T-helper 17 cell (primary cell): Measurements from ENCODE around the gene PRR4. TPM values are rescaled to one million over a fixed set of nuclear protein-coding genes. Genes with fewer than 3 reads are reported as not detected.

Experiments used
- ATAC-seq: fragments of 150-1000 bp; cut with Tn5 transposase; 2 replicates; pipeline ENCODE4 v1.10.0; 2021; ENCODE audit warnings: mild to moderate bottlenecking, moderate library complexity
- DNase-seq, 3 donors: peaks; one replicate each; pipeline versions ENCODE4 v3.0.0 to v3.0.0-alpha.2; 2020 to 2021
- H3K9me3 ChIP-seq: one replicate; pipeline ENCODE4 v1.7.0; 2013; ENCODE audit warnings: low read length, mild to moderate bottlenecking; ENCODE audit not compliant: control insufficient read depth, poor library complexity, severe bottlenecking
- H3K27ac Mint-ChIP-seq: one replicate; pipeline ENCODE4 v1.8.0; 2022; ENCODE audit warnings: mild to moderate bottlenecking, moderate library complexity, mixed read lengths
- H3K27me3 Mint-ChIP-seq: one replicate; pipeline ENCODE4 v1.8.0; 2022; ENCODE audit warnings: mixed read lengths
- H3K36me3 Mint-ChIP-seq: one replicate; pipeline ENCODE4 v1.8.0; 2022; ENCODE audit warnings: low read depth, mixed read lengths
- H3K4me1 Mint-ChIP-seq: one replicate; pipeline ENCODE4 v1.8.0; 2022; ENCODE audit warnings: mild to moderate bottlenecking, mixed read lengths
- H3K4me3 Mint-ChIP-seq: one replicate; pipeline ENCODE4 v1.8.0; 2022; ENCODE audit warnings: mild to moderate bottlenecking, moderate library complexity, mixed read lengths
- total RNA-seq, 4 donors: library from RNA in 2 of 4; stranded (reverse) in 2 of 4; gene quantifications; one replicate each; pipeline ENCODE4 v1.2.3 and lab custom pipeline; 2022 to 2026

PRR4 gene
- total RNA-seq (1 to 10 TPM; 1.4 to 1.8 TPM), total RNA-seq (lab: John Stamatoyannopoulos, UW) (0 to 0.08 reads per million in 2 donors)

DNA sequence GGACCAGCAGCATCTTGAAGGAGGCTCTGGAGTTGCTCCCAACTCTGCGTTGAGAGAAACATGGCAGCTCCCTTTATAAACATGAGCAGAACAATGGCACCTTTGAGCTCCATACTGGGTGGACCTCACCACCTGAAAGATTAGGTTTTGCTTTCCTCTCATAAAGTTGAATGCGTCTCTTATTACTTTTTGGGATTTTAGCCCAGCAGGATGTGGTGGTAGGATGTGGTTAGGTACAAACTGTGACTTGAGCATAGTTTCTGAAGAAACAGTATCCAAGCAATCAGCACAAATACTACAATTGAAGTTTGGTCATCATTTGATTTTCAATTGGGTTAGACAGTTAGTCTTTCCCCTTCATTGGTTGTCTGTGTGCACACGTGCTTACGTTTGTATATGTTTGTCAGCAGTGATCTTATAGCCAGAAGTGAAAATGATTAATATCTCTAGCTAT, at the start of gene PRR4:
Gene PRR4 (minus strand): TSS at position 51 of the 454 bp plus-strand sequence. CDS start 38 bp downstream, at position 13.
- H3K9me3 ChIP-seq = no peaks in the 10 kb centered on the region
- ATAC-seq (peak; percentile 74), DNase-seq (no peak)
- Mint-ChIP-seq H3K4me1 (peaks cover 39% of the 10 kb centered on the region), H3K36me3 (peaks cover 11% of the 10 kb centered on the region), H3K27me3 (no peaks in the 10 kb centered on the region), H3K27ac (peak within 1 kb of the TSS; percentile 75), H3K4me3 (no peak within 1 kb of the TSS)

GRCh38 chr12:10896854-10897253, 47.6 kb upstream of the PRR4 start:
- peaks cover 7% of the 10 kb centered on the region for H3K36me3 Mint-ChIP-seq
- ATAC-seq (no peak), DNase-seq (no peak)
- no peaks in the 10 kb centered on the region for H3K9me3 ChIP-seq
- H3K27ac Mint-ChIP-seq = no peak overlapping the region
- H3K4me3 Mint-ChIP-seq = no peak overlapping the region
- H3K27me3 Mint-ChIP-seq = no peaks in the 10 kb centered on the region
- no peaks in the 10 kb centered on the region for H3K4me1 Mint-ChIP-seq

- Mint-ChIP-seq H3K36me3 (peaks cover 4% of the 10 kb centered on the region), H3K27ac (no peak overlapping the region), H3K27me3 (no peaks in the 10 kb centered on the region), H3K4me3 (no peak overlapping the region), H3K4me1 (peaks cover 2% of the 10 kb centered on the region)
- no peaks in the 10 kb centered on the region for H3K9me3 ChIP-seq
- DNase-seq (no peak), ATAC-seq (no peak)
These were observed 42.7 kb upstream of the PRR4 start for GRCh38 chr12:10891937-10892336.

- H3K9me3 ChIP-seq = no peaks in the 10 kb centered on the region
- ATAC-seq (no peak), DNase-seq (no peak)
- no peaks in the 10 kb centered on the region for H3K27me3 Mint-ChIP-seq
- H3K4me1 Mint-ChIP-seq = peaks cover 11% of the 10 kb centered on the region
- H3K4me3 Mint-ChIP-seq = no peak overlapping the region
- no peaks in the 10 kb centered on the region for H3K36me3 Mint-ChIP-seq
- H3K27ac Mint-ChIP-seq = no peak overlapping the region
These were observed 40.0 kb upstream of the PRR4 start for GRCh38 chr12:10889226-10889625.

DNA sequence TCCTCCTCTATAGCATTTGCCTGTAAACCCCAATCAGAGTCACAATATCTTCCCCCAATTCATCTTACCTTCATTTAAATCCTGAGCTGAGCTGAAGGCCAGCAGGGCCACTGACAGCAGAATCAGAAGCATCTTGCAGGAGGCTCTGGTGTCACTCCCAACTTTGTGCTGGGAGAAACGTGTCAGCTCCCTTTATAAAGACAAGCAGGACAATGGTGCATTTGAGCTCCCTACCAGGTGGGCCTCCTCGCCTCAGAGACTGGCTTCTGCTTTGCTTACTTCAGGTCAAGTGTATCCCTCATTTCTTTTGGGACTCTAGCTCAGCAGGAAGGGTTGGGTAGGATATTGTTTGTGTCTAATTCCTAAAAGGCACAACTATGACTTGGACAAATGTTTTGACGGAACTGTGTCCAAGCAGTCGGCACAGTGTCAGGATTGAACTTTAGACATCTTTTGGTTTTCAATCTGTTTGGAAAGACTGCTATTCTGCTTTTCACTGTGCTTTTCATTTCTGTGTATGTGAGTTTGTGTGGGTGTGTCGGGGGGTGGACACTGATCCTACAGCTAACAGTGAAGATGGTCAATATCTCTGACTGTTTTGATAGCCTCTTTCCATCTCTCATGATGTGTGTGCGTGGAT, 34.9 kb upstream of the PRR4 start, which contains the start of gene PRH1:
Gene PRH1 (minus strand): TSS at position 170 of the 640 bp plus-strand sequence. CDS start 38 bp downstream, at position 132.
- DNase-seq = no peak
- peaks cover 11% of the 10 kb centered on the region for H3K4me1 Mint-ChIP-seq
- H3K27me3 Mint-ChIP-seq = no peaks in the 10 kb centered on the region
- ATAC-seq = no peak
- H3K9me3 ChIP-seq = no peaks in the 10 kb centered on the region
- no peak within 1 kb of the TSS for H3K27ac Mint-ChIP-seq
- H3K4me3 Mint-ChIP-seq = no peak within 1 kb of the TSS
- peaks cover 2% of the 10 kb centered on the region for H3K36me3 Mint-ChIP-seq

DNA sequence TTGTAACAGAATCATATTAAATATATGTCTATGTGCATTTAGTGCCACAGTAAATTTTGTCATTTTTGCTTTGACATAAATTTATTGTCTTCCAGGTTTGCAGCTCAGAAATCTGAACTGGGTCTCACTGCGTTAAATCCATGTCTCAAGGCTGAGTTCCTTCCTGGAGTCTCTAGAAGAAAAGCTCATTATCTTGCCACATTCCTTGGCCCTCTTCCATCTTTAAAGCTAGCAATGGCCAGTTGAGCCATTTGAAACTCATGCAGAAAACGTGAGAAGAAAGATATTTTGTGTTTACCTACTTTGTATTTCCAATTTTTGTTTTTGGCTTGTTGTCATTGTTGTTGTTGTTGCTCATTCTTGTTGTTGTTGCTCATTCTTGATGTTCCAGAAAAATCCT, 24.1 kb upstream of the PRR4 start:
- Mint-ChIP-seq H3K36me3 (peaks cover 2% of the 10 kb centered on the region), H3K27me3 (no peaks in the 10 kb centered on the region), H3K4me1 (no peaks in the 10 kb centered on the region), H3K27ac (no peak overlapping the region), H3K4me3 (no peak overlapping the region)
- H3K9me3 ChIP-seq = no peaks in the 10 kb centered on the region
- DNase-seq = no peak
- ATAC-seq = no peak

GRCh38 chr12:10867381-10867780, 18.1 kb upstream of the PRR4 start:
- H3K4me1 Mint-ChIP-seq = no peaks in the 10 kb centered on the region
- H3K4me3 Mint-ChIP-seq = no peak overlapping the region
- ATAC-seq (no peak), DNase-seq (no peak)
- no peaks in the 10 kb centered on the region for H3K27me3 Mint-ChIP-seq
- H3K9me3 ChIP-seq = no peaks in the 10 kb centered on the region
- no peaks in the 10 kb centered on the region for H3K36me3 Mint-ChIP-seq
- no peak overlapping the region for H3K27ac Mint-ChIP-seq

- ATAC-seq = no peak
- Mint-ChIP-seq H3K4me1 (no peaks in the 10 kb centered on the region), H3K27me3 (no peaks in the 10 kb centered on the region), H3K36me3 (peaks cover 9% of the 10 kb centered on the region), H3K27ac (no peak overlapping the region), H3K4me3 (no peak overlapping the region)
- no peak for DNase-seq
- H3K9me3 ChIP-seq = no peaks in the 10 kb centered on the region
These were observed 14.4 kb upstream of the PRR4 start for GRCh38 chr12:10863512-10864218.

- H3K27me3 Mint-ChIP-seq = no peaks in the 10 kb centered on the region
- H3K9me3 ChIP-seq = peaks cover 2% of the 10 kb centered on the region
- ATAC-seq (no peak), DNase-seq (no peak)
- peaks cover 16% of the 10 kb centered on the region for H3K36me3 Mint-ChIP-seq
- no peaks in the 10 kb centered on the region for H3K4me1 Mint-ChIP-seq
- no peak overlapping the region for H3K4me3 Mint-ChIP-seq
- no peak overlapping the region for H3K27ac Mint-ChIP-seq
These were observed 12.1 kb upstream of the PRR4 start for GRCh38 chr12:10861366-10861765.

GRCh38 chr12:10855807-10856206, 6.5 kb upstream of the PRR4 start:
- Mint-ChIP-seq H3K4me1 (peaks cover 26% of the 10 kb centered on the region), H3K36me3 (peaks cover 14% of the 10 kb centered on the region), H3K4me3 (no peak overlapping the region), H3K27me3 (no peaks in the 10 kb centered on the region), H3K27ac (no peak overlapping the region)
- DNase-seq (no peak), ATAC-seq (no peak)
- H3K9me3 ChIP-seq = peaks cover 3% of the 10 kb centered on the region

DNA sequence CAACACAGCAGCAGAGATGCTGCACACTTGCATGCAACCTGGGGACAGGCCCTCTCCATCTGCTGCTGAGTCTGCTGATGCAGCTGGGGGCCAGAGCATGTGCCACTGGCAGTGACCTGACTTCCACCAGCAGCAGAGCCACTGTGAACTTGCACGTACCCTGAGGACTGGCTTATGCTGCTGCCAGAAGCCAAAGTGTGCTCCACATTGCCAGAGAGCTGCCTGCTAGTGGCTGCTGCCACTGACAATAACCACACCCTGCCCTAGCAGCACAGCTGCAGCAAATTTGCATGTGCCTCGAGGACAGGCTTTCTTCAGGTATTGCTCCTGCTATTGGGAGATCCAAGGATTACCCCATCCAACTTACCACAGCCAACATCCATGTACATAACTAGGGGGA, 4.5 kb upstream of the PRR4 start:
- peaks cover 39% of the 10 kb centered on the region for H3K4me1 Mint-ChIP-seq
- ATAC-seq = no peak
- no peaks in the 10 kb centered on the region for H3K27me3 Mint-ChIP-seq
- H3K27ac Mint-ChIP-seq = no peak overlapping the region
- DNase-seq = no peak
- no peak overlapping the region for H3K4me3 Mint-ChIP-seq
- H3K36me3 Mint-ChIP-seq = peaks cover 8% of the 10 kb centered on the region
- peaks cover 3% of the 10 kb centered on the region for H3K9me3 ChIP-seq

- Mint-ChIP-seq H3K4me3 (peak overlapping the region; percentile 61), H3K27me3 (no peaks in the 10 kb centered on the region), H3K27ac (peak overlapping the region; percentile 75), H3K4me1 (peaks cover 41% of the 10 kb centered on the region), H3K36me3 (peaks cover 9% of the 10 kb centered on the region)
- peak; percentile 44 for ATAC-seq
- peaks cover under 1% of the 10 kb centered on the region for H3K9me3 ChIP-seq
- no peak for DNase-seq
These were observed 2.1 kb upstream of the PRR4 start for GRCh38 chr12:10851243-10851858.

DNA sequence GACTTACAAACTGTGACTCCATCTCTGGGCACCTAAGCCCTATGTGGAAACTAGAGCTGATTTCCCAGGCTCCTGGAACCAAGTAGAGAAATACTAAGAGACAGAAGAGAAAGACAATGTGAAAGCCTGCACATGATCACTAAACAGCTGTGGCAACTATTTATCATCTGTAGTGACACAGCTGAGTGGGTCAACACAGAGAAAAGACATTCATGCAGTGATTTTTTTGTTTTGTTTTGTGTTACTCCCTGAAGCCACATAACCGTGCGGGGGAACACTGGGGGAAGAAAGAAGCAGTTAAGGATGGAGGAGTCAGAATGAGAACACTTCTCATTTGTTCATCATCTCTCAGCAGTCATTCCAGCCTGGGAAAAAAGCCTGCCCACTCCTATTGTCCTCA, 1.5 kb downstream of the PRR4 start:
- Mint-ChIP-seq H3K27ac (no peak overlapping the region), H3K36me3 (peaks cover 11% of the 10 kb centered on the region), H3K27me3 (no peaks in the 10 kb centered on the region), H3K4me1 (peaks cover 34% of the 10 kb centered on the region), H3K4me3 (no peak overlapping the region)
- DNase-seq (no peak), ATAC-seq (no peak)
- no peaks in the 10 kb centered on the region for H3K9me3 ChIP-seq
